GM21529 (cell line): ENCODE data around the gene ZFP36L1.
A peak's percentile ranks its signal among the peaks of the same experiment; 100 is the strongest.

ENCODE experiments used
- ATAC-seq: cut with Tn5 transposase; IDR thresholded peaks from one replicate; pipeline ENCODE4 v1.9.1; 2021; ENCODE audit not compliant: unreplicated experiment

The ZFP36L1 gene

DNA sequence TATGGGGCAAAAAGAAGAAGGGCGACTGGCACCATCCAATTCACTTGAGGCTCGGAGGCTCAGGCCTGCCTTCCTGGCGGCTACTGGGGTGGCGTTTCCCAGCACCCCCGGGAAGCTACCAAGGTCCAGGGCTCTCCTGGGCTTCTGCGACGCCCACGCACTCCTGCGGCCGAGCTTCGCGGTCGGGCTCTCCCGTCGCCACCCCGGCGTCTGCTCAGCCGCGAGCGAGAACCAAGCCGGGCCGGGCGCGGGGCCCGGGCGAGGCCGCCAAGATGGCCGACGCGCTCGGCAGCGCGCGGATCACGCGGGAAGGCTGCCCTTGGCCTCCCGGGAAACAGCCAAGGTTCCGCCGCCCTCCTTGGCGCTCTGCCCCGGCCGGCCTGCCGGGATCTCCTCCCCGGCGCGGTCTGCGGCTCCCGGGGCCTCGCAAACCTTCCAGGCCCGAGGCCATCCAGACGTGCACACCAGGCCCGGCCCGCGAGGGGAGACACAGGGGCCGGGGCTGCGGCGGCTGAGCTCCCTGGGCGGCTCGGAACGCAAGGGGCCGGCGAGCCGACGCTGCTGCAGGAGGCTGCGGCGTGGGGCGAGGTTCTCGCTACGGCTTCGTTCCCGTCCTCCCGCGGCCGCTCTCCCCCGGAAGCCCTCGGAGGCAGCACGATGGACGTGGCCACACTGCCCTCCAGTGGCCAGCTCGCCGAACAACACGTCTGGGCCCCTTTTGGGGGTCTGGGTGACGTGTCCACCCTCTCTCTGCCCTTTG, 23.5 kb upstream of the ZFP36L1 start:
- ATAC-seq = peak; percentile 45

DNA sequence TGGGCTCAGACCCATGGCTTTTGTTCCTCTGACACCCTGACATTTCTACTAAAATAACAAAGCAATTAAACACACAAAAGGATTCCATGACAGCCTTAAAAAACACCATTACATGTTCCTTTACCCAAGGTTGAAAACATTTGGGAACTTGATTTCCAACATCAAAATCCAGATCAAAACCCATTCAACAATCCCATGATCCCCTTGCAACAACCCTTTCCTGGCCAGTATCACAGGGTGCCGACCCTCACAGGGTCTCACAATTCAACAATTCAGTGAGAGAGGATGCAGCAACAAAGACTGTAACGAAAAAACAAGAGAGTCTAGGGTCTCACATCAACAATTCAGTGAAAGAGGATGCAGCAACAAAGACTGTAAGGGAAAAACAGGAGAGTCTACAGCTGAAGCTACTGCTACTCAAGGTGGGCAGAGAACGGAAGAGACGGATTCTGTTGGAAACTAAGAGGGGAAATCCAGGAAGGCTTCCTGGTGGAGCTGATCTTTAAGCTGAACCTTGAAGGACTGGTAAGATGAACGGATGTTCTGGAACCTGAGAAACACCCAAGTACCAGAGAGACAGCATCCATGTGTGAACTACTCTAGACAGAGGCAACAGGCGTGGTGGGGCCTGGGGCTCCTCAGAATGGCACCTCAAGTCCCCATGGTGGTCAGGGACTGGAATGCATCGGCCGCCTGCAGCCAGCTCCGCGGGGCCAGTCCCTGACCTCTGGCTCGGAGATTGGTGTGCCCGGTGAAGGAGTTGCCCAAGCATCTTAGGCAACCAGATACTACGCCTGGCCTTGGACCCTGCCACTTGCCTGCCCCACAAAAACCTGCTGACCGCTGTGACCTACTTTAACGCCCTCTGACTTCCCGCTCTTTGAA, 22.7 kb upstream of the ZFP36L1 start:
- no peak for ATAC-seq

DNA sequence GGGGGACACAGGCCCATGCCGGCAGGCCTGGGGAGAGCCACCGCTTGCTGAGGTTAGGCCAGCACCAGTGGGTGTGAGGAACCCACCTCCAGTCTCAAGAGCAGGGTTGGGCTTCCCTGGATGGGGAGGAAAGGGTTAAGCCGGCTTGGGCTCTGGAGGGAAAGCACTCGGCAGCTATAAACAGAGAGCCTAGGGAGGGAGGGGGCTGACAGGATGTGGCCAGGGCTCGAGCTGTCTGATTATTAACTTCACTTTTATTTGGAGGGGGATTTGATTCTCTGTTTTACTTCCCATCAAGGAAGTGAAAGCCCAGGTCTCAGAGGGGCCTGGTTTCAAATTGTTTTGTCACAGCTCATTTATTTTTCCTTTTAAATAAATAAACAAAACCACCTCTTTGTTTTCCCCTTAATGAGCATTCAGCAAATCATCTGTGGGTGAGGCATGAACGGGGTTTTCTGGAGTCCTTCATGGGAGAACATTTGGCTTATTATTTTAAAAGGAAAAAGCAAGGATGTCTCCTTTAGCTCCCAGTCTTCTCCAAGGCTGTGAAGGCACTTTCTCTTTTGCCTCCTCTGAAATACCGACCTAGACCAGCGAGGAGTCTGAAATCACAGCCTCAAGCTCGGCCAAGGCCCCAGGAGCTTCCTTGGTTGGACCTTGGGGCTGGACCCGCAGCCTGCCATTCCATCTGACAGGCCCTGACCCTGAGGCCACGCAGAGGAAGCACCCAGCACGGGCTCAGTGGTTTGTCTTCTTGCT, 21.9 kb upstream of the ZFP36L1 start:
- ATAC-seq = peak; percentile 35

DNA sequence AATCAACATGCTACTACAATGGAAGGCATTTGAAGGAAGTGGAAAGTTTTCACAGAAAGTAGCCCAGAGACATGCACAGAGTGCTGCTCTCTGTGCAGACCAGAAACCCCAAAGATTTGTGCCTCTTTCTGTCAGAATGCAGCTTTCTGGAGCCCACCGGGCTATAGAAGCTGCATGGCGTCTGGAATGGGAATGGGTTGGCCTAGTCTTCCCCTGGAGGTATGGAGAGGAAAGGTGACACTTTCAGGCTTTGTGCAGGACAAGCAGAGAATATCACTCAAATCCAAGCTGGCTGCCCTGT, 21.3 kb upstream of the ZFP36L1 start:
- ATAC-seq = no peak

DNA sequence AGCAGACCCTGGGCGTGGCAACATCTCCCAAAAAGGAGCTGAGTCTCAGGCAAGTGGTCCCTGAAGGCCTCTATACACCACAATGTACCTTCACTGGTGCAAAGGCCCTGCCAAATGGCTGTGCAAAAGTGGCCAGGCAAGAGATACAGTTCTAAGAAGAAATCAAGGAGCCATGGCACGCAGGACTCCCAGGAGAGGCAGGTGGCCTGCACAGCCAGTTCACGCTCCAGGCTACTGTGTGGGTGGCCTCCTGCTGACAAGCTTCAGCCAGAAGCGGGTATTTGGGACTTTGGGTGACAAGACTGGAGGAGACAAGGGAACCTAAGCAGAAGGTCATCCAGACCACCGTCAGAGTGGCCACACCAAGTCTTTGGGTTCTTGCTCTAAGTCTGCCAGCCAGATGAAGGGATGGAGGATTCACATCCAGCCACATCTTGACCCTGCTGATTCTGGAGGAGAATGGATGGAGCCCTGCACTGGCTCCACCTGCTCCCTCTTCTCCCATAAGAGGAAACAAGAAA, 20.5 kb upstream of the ZFP36L1 start:
- no peak for ATAC-seq

DNA sequence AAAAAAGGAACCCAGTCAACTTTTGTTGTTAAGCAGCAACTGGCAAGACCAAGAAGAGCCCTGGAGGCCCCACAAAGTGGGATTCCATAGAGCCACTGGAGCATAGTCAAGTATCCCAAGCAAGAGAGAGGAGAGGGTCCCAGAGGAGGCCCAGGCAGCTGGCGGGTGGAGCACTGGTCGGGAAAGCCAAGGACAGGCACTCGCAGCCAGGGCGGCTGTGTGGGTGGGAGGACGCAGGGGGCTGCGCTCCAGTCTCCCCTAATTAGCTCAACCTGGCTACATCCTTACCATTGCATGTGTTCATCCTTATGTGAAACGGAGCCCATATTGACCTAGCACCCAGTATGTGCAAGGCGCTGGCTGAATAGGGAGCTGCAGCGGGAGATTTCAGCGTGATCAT, 18.3 kb upstream of the ZFP36L1 start:
- no peak for ATAC-seq

DNA sequence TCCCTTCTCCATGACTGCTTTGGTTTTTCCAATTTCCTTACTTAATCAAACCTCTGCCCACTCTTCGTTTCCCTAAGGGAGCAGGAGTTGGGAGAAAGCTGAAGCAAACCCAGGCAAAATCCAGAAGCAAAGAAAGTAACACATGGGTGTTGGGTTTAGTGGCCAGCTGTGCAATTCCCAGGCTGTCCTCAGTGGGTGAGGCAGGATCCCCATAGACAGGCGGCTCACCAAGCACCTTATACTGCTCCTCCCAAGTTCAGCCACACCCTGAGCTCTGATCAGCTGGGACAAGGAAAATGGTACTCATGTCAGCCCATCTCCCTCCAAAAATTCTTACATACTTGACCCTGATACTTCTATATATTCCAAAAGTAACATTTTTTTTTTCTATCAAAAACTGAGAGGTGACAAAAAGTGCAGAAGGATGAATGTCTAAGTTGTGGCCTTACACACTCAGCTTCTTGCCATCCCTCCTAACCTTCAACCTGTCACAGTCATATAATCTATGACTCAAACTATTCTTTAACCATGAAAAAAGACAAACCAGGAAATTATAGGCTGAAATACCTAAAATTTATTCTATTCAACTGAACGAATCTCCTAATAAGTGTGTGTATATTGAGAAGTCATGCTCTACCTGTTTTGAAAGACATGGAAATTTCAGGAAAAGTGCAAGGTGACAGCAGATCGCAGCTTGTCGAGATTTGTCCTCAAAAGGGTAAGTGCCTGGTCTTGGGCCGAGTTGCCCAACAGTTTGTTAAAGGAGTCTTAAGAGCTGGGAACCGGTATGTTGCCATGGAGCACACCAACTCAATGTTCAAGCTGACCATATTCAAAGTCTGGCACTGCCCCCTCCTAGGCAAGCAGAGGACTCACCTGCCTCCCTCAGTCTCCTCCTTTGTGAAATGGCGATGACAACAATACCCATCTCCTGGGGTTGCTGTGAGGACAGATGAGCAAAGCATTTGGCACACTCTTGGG, 17.6 kb upstream of the ZFP36L1 start:
- ATAC-seq = no peak

DNA sequence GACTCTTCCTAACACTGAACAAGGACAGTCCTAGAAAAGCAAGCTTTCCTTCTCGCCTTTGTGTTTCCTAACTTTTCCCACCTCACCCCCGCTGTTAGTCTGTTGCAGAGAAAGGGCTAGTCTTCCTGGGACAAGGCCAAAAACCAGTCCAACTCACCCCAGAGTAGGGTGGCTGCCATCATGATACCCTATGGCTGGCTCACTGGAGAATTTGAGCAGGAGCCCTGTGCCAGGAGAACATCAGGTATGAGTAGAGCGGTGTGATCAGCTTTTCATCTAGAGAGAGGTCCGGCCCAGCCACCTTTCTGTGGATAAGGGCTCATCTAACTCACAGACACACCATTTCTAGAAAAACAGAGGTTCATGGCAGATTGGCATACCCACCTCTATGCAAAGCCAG, 16.7 kb upstream of the ZFP36L1 start:
- no peak for ATAC-seq

DNA sequence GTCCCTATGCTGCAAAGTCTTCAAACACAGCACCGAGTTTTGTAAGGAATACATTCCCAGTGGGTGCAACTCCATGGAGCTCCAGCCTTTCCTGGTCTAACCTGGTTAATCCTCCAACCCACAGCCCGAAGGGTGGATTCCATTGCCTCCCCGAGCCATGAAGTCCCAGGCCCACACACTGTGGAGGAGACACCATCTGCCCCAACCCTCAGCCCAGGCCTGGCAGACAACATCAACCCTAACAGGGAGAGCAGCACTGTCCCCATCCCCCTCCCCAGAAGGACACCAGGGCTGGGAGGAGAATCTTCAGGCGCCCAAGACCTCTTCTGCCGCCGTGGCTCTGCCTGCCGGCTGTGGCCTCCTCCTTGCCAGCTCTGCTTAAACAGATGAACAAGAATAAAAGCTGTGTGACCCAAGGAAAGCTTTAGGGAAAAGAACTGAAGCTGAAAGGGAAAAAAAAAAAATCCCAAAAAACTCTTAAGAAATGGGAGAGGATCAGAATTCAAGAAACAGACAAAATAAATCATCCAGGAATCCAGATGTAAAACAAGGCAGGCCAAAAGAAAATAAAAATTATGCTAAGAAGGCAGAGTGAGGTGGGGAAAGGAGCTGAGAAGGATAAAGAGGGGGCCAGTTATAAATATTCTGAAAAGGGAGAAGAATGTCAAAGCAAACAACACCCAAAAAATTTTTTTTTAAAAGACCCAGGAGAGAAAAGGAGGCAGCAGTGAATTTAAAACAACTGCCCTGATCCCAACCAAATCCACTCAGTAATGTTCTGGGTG, 16.0 kb upstream of the ZFP36L1 start:
- no peak for ATAC-seq

DNA sequence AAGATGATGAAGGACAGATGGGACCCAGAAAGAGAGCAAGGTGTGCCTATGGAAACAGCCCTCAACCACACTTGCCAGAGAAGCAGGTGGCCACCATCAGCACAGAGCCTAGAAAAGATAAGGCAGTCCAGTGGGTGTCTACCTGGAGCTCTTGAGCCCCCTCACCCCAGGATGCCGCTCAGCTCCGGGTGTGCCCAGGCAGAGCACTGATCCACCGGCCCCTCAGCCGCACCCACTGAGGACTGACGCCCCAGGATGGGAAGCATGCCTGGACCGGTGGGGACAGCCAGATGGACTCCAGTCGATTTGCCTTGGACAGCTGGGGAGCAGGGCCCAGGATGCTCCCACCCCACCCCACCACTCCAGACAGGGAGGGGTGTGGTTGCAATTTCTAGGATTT, 15.1 kb upstream of the ZFP36L1 start:
- ATAC-seq = no peak

DNA sequence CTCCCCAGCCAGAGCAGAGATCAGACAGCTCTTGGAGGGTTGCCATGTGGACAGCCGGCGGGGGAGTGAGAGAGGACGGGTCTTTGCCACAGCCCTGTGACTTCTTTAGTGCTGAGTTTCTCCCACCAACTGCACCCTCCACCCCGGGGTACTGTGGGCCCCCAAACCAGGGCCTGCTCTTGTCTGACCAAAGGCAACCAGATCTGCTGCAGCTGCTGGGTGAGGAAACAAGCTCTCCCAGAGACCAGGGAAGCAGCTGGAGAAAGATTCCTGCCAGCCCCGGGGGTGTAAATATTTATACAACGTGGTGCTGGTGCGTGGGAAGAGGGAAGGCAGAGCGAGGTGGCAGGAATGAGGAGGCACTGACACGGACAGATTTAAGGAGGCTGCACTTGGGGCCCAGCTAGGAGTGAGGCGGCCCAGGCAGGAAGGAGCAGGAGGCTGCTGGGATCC, 14.3 kb upstream of the ZFP36L1 start:
- ATAC-seq = no peak

DNA sequence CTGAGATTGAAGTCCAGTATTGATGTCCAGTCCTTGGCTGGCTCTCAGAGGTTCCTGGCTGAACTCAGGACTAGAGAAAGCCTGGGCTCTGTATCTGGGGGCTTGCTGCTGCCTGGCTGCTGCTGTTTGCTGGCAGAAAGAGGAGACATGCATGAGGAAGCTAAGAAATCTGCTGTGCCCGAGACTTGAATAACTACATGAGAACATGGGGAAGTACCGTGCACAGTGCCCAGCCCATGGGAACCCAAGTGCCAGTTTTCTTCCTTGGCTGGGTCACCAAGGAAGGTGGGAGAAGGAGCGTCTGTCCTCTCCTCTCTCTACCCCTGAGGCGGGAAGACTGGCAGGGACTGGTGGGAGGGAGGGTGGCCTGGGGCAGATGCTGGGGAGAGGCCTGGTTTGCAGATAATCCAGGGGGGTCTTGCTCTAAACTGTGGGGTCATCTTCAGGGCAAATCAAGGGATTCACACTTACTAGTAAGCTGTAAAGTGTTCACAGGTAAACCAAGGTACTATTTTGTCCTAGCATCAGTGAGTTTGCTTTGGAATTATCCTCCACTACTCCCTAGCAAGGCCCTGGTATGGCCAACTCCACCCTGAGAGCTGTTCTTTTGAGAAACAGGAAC, 13.8 kb upstream of the ZFP36L1 start:
- ATAC-seq = no peak

DNA sequence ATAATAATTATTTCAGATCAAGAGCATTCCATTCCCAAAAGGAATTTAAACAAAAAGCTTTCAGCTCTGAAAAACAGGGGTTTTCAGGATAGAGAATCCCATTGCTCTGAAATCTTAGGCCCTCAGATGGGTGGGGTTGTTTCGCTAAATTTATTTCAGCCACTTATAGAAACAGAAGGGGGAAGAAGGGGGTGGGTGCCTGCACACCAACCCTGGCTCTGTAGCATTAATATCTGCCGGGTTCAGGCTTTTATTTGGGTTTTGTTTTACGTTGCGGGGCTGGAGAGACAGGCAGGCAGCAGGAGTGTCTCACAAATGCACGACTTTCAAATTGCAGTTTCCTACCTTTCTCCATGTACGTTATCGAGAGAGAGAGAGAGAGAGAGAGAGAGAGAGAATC, 12.5 kb upstream of the ZFP36L1 start:
- ATAC-seq = no peak

DNA sequence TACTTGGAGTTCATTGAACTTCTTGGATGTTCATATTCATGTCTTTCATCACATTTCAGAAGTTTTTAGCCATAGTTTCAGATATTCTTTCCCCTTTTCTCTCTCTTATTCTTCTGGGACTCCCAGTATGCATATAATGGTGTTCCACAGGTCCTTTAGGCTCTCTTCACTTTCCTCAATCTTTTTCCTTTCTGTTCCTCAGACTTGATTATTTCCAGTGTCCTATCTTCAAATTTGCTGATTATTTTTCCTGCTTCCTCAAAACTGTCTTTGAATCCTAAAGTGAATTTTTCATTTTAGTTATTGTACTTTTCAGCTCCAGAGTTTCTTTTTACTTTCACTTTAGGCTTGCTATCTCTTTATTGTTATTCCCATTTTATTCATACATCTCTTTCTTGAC, 8.8 kb upstream of the ZFP36L1 start:
- no peak for ATAC-seq

DNA sequence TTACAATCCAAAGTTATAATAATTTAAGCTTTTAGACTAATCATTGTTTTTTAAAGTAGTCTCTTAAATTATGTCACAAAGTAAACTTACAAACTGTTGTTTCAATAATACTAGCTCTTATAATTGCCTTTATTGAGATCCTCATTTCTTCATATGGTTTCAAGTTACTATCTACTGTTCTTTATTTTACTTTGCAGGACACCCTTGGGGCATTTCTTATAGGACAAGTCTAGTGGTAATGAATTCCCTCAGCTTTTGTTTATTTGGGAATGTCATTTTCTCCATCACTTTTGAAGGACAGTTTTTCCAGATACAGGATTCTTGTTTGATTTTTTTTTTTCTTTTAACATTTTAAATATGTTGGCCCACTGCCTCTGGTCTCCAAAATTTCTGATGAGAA, 8.1 kb upstream of the ZFP36L1 start:
- no peak for ATAC-seq

DNA sequence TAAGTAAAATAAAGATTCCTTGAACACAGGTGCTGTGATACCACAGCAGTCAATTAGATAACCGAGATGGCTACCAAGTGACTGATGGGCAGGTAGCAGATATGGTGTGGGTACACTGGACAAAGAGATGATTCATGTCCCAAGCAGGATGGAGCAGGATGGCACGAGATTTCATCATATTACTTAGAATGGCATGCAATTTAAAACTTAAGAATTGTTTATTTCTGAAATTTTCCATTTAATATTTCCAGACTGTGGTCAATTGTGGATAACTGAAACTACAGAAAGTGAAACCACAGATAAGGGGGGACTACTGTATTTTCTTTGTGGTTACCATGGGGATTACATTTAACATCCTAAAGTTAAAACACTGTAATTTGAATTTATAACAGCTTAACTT, 7.5 kb upstream of the ZFP36L1 start:
- no peak for ATAC-seq

DNA sequence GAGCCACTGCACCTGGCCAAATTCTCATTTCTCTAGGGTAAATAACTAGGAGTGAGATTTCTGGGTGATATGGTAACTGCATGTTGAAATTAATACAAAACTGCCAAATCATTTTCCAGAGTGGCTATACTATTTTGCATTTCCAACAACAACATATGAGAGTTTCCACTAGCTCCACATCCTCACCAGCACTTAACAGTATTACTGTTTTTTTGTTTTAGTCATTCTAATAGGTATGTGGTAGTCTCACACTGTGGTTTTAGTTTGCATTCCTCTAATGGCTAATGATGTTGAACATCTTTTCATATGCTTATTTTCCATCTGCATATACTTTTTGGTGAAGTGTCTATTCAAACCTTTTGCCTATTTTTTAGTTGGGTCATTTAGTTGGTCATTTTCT, 5.8 kb upstream of the ZFP36L1 start:
- no peak for ATAC-seq

DNA sequence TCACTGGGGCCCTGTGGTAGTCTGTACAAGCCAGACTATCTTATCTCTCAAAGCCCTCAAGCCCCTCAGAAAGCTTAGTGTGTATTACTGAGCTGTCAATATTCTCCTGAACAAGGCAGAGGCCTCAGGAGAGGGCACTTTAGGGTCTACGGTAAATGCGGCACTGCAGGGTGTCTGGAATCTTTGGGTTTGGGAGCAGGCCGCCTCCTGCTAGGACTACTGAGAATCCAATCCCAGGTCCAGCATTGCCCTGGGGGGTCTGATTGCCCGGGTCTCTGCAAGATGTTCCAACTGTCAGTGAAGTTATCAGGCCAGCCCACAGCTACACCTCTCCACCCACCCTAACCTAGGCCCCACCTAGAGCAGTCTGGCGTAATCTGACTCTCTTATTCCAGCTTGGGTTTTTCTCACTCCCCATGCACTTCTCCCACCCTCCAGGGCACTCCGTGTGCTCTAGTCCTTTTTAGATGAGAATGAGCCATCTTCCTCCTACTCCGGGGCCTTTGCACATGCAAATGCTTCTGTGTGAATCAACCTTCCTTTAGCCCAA, 4.3 kb upstream of the ZFP36L1 start:
- no peak for ATAC-seq
